Measurements from ENCODE around the gene PTPRJ. TPM values are rescaled to one million over a fixed set of nuclear protein-coding genes. Genes with fewer than 3 reads are reported as not detected.

The PTPRJ gene
- total and polyA plus RNA-seq, 9 of the 15 experiments (the other 6 are each of a cell fraction or from before 2014, with no cell fraction given): 0.56 to 10.7 (median 4.8) TPM

DNA sequence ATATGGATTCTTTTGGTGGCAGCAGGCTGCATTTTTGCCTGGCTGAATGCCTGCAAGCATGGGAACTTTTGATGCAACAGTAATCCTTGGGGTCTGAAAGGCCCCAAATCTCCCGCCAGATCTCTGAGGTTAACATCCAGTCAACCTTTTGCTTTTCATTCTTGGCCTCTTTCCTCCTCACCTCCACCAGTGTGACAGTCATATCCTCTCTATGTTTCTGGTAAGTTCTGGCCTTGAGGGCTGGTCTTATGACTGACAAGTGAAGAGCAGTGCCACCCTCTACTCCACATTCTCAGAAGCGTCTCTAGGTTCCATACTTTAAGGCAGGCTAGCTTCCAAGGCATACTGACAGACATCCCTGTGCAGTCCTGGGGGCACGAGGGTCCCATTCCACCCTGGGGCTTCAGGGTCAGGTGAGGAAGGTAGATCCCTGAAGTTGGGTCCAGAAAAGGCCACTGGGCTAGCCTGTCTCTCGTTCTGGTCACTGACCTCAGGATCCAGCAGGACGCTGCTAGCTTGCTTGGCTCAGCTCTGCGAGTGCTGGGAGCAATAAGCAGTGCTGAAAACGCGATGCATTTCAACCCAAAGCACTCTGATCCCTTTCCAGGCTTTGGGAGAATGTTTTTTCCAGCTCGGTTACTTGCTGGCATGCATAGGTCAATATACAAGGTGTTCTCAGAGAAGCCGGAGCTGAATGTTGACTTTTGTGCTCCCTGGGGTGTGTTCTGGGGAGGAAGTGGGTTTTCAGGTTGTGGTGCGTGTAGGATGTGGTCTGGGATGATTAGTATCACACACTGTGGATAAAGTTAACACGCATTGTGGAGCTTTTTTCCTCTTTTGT is 75.2 kb downstream of the PTPRJ start (continued):
- TF ChIP-seq ZNF407 (IDR thresholded peaks at IDR 0.05; ENCODE audit: low read depth) (no peak), RB1 (IDR thresholded peaks at IDR 0.05; ENCODE audit: low read depth) (no peak), TBL1XR1 (IDR thresholded peaks at IDR 0.05; ENCODE audit: low read length in 2 of 2) (no peak; a peak in 1 of 4 replicates), ZBTB17 (CRISPR knock-in tag; IDR thresholded peaks at IDR 0.05) (peak; percentile 61; the same call in 1 of the 2 replicates), ZBTB7A (IDR thresholded peaks at IDR 0.05; ENCODE audit: borderline replicate concordance, control insufficient read depth, low read depth, low read length) (no peak), SNAPC5 (CRISPR knock-in tag; IDR thresholded peaks at IDR 0.05) (no peak), POLR2AphosphoS5 (IDR thresholded peaks at IDR 0.05; ENCODE audit: control insufficient read depth, insufficient read depth, low read depth, low read length) (no peak), ZSCAN29 (IDR thresholded peaks at IDR 0.05) (no peak), ZNF717 (CRISPR knock-in tag; IDR thresholded peaks at IDR 0.05) (no peak), E2F6 (IDR thresholded peaks at IDR 0.05; ENCODE audit: borderline replicate concordance in 1 of 2, extremely low read depth in 1 of 2, insufficient read depth in 1 of 2, insufficient read length in 1 of 2, low read depth in 1 of 2, low read length in 1 of 2, poor library complexity in 1 of 2, severe bottlenecking in 1 of 2) (peak; percentile 34 to 46), SMAD3 (CRISPR knock-in tag; conservative IDR thresholded peaks at IDR 0.05) (no peak)
- TF ChIP-seq, protein P1, sequence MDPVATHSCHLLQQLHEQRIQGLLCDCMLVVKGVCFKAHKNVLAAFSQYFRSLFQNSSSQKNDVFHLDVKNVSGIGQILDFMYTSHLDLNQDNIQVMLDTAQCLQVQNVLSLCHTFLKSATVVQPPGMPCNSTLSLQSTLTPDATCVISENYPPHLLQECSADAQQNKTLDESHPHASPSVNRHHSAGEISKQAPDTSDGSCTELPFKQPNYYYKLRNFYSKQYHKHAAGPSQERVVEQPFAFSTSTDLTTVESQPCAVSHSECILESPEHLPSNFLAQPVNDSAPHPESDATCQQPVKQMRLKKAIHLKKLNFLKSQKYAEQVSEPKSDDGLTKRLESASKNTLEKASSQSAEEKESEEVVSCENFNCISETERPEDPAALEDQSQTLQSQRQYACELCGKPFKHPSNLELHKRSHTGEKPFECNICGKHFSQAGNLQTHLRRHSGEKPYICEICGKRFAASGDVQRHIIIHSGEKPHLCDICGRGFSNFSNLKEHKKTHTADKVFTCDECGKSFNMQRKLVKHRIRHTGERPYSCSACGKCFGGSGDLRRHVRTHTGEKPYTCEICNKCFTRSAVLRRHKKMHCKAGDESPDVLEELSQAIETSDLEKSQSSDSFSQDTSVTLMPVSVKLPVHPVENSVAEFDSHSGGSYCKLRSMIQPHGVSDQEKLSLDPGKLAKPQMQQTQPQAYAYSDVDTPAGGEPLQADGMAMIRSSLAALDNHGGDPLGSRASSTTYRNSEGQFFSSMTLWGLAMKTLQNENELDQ (CRISPR knock-in tag; IDR thresholded peaks at IDR 0.05; ENCODE audit: borderline replicate concordance): no peak
- TF ChIP-seq, protein P2, sequence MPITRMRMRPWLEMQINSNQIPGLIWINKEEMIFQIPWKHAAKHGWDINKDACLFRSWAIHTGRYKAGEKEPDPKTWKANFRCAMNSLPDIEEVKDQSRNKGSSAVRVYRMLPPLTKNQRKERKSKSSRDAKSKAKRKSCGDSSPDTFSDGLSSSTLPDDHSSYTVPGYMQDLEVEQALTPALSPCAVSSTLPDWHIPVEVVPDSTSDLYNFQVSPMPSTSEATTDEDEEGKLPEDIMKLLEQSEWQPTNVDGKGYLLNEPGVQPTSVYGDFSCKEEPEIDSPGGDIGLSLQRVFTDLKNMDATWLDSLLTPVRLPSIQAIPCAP (CRISPR knock-in tag; IDR thresholded peaks at IDR 0.05; ENCODE audit: borderline replicate concordance): no peak

Measured in K562 (cell line).